Retinal pigment epithelial cell (primary cell): ENCODE measurements around the gene HEATR3.
A peak's percentile ranks its signal among the peaks of the same experiment; 100 is the strongest.

Experiments used
- DNase-seq: peaks from one replicate; pipeline ENCODE4 v3.0.0-alpha.2; 2010; ENCODE audit warnings: low read depth
- H3K4me3 ChIP-seq: 2 replicates; pipeline ENCODE4 v1.5.1; 2011; ENCODE audit warnings: mild to moderate bottlenecking, low read length, control low read depth, moderate library complexity
- CTCF ChIP-seq: conservative IDR thresholded peaks from 2 replicates; pipeline ENCODE4 v1.5.1; 2011; ENCODE audit warnings: low read depth, low read length, control low read depth, inconsistent platforms

The HEATR3 gene

GRCh38 chr16:50056226-50056625 lies 9.5 kb upstream of the HEATR3 start:
- H3K4me3 ChIP-seq: no peak overlapping the region
- DNase-seq: no peak
- no peak for TF ChIP-seq CTCF

- DNase-seq: no peak
Observed at GRCh38 chr16:50058091-50058771, 7.5 kb upstream of the HEATR3 start.

GRCh38 chr16:50059111-50059510 lies 6.7 kb upstream of the HEATR3 start:
- no peak for DNase-seq
- TF ChIP-seq CTCF: no peak

More at GRCh38 chr16:50058091-50058771, 7.5 kb upstream of the HEATR3 start:
- no peak for TF ChIP-seq CTCF
- H3K4me3 ChIP-seq: no peak overlapping the region

GRCh38 chr16:50059669-50060068 lies 6.1 kb upstream of the HEATR3 start:
- DNase-seq: no peak
- TF ChIP-seq CTCF: no peak
- H3K4me3 ChIP-seq: no peak overlapping the region

More at GRCh38 chr16:50059111-50059510, 6.7 kb upstream of the HEATR3 start:
- no peak overlapping the region for H3K4me3 ChIP-seq

- DNase-seq: no peak
- TF ChIP-seq CTCF: no peak
- H3K4me3 ChIP-seq: no peak overlapping the region
Observed at GRCh38 chr16:50061326-50061725, 4.4 kb upstream of the HEATR3 start.

- no peak for TF ChIP-seq CTCF
- no peak for DNase-seq
- H3K4me3 ChIP-seq: peak overlapping the region; percentile 32
Observed at GRCh38 chr16:50065241-50065623, 538 bp upstream of the HEATR3 start.

GRCh38 chr16:50066482-50067289 lies 916 bp downstream of the HEATR3 start:
- peak overlapping the region; percentile 87 for H3K4me3 ChIP-seq
- TF ChIP-seq CTCF: no peak
- no peak for DNase-seq
